ENCODE measurements around the gene CNNM4. TPM values are rescaled to one million over a fixed set of nuclear protein-coding genes. Genes with fewer than 3 reads are reported as not detected.

The CNNM4 gene
- polyA plus RNA-seq, 3 donors: 0.79 to 4.1 (median 2.1) TPM

- H3K27ac ChIP-seq (ENCODE audit: low read depth, low read length): no peak overlapping the region
- 39 to 86% (median 85%) methylated on average over 11 of the region's 11 CpGs for WGBS, 3 donors
Measured at GRCh38 chr2:96821113-96821675, 60.5 kb downstream of the CNNM4 start.

GRCh38 chr2:96822786-96823185, 62.1 kb downstream of the CNNM4 start:
- no peak overlapping the region for H3K27ac ChIP-seq (ENCODE audit: low read depth, low read length)
- 66 to 76% (median 74%) methylated on average over 4 of the region's 4 CpGs for WGBS, 3 donors

GRCh38 chr2:96823198-96823597, 62.5 kb downstream of the CNNM4 start:
- 74 to 88% (median 79%) methylated on average over 11 of the region's 11 CpGs for whole genome bisulfite sequencing, 3 donors
- no peak overlapping the region for H3K27ac ChIP-seq (ENCODE audit: low read depth, low read length)

- 44 to 79% (median 70%) methylated on average over 6 of the region's 6 CpGs for WGBS, 3 donors
- H3K27ac ChIP-seq (ENCODE audit: low read depth, low read length): no peak overlapping the region
Measured at GRCh38 chr2:96824079-96824870, 63.6 kb downstream of the CNNM4 start.

GRCh38 chr2:96825057-96825456, 64.4 kb downstream of the CNNM4 start:
- H3K27ac ChIP-seq (ENCODE audit: low read depth, low read length): no peak overlapping the region
- WGBS, 3 donors: 85 to 92% (median 87%) methylated on average over 14 of the region's 14 CpGs

GRCh38 chr2:96826546-96827278, 66.0 kb downstream of the CNNM4 start:
- no peak overlapping the region for H3K27ac ChIP-seq (ENCODE audit: low read depth, low read length)
- WGBS, 3 donors: 92 to 93% (median 92%) methylated on average over 21 to 22 of the region's 22 CpGs

- WGBS, 3 donors: 94 to 96% (median 95%) methylated on average over 14 of the region's 14 CpGs
- no peak overlapping the region for H3K27ac ChIP-seq (ENCODE audit: low read depth, low read length)
Measured at GRCh38 chr2:96828436-96828835, 67.7 kb downstream of the CNNM4 start.

- H3K27ac ChIP-seq (ENCODE audit: low read depth, low read length): no peak overlapping the region
- WGBS, 3 donors: 94 to 97% (median 96%) methylated on average over 13 of the region's 13 CpGs
Measured at GRCh38 chr2:96828874-96829273, 68.2 kb downstream of the CNNM4 start.

GRCh38 chr2:96830044-96830562, 69.4 kb downstream of the CNNM4 start:
- no peak overlapping the region for H3K27ac ChIP-seq (ENCODE audit: low read depth, low read length)
- WGBS, 3 donors: 63 to 67% (median 66%) methylated on average over 5 of the region's 5 CpGs

- H3K27ac ChIP-seq (ENCODE audit: low read depth, low read length): no peak overlapping the region
- 30 to 79% (median 75%) methylated on average over 8 to 10 of the region's 10 CpGs for WGBS, 3 donors
Measured at GRCh38 chr2:96831679-96832078, 71.0 kb downstream of the CNNM4 start.

GRCh38 chr2:96832408-96832753, 71.7 kb downstream of the CNNM4 start:
- WGBS, 3 donors: 61 to 83% (median 82%) methylated on average over 11 of the region's 11 CpGs

GRCh38 chr2:96832754-96833507, 72.2 kb downstream of the CNNM4 start:
- no peak overlapping the region for H3K27ac ChIP-seq (ENCODE audit: low read depth, low read length)
- WGBS, 3 donors: 21 to 69% (median 69%) methylated on average over 18 of the region's 18 CpGs

More at GRCh38 chr2:96832408-96832753, 71.7 kb downstream of the CNNM4 start:
- no peak overlapping the region for H3K27ac ChIP-seq (ENCODE audit: low read depth, low read length)

- H3K27ac ChIP-seq (ENCODE audit: low read depth, low read length): no peak overlapping the region
- WGBS, 3 donors: 77 to 99% (median 80%) methylated on average over 4 of the region's 4 CpGs
Measured at GRCh38 chr2:96835830-96836229, 75.1 kb downstream of the CNNM4 start.

GRCh38 chr2:96837575-96837974, 76.9 kb downstream of the CNNM4 start:
- H3K27ac ChIP-seq (ENCODE audit: low read depth, low read length): no peak overlapping the region
- 88 to 94% (median 92%) methylated on average over 9 of the region's 9 CpGs for WGBS, 3 donors

- no peak overlapping the region for H3K27ac ChIP-seq (ENCODE audit: low read depth, low read length)
- WGBS, 3 donors: 83 to 87% (median 87%) methylated on average over 22 to 23 of the region's 23 CpGs
Measured at GRCh38 chr2:96838345-96839292, 77.9 kb downstream of the CNNM4 start.

GRCh38 chr2:96839293-96839874, 78.7 kb downstream of the CNNM4 start:
- WGBS, 3 donors: 25 to 58% (median 35%) methylated on average over 33 to 42 of the region's 42 CpGs
- no peak overlapping the region for H3K27ac ChIP-seq (ENCODE audit: low read depth, low read length)

Data from adipose tissue (tissue), 3 donors.